Activated T-helper 1 cell treated with Interleukin-2 at 50 U/mL for 16 hours (primary cell): ENCODE data around the gene ATG16L2.
"Not testable (repeated sequence)": the region's sequence is repeated elsewhere in the genome, so short reads cannot be mapped to it uniquely, and the experiment has no call there.

Experiments used
- DNase-seq: peaks from one replicate; pipeline ENCODE4 v3.0.0-alpha.2; 2020; ENCODE audit warnings: low read depth

Gene ATG16L2

GRCh38 chr11:72806378-72806777 lies 7.8 kb upstream of the ATG16L2 start:
- DNase-seq = not testable (repeated sequence)

- DNase-seq = no peak
These were observed 7.1 kb upstream of the ATG16L2 start for GRCh38 chr11:72807021-72807693.

GRCh38 chr11:72807792-72808191 lies 6.4 kb upstream of the ATG16L2 start:
- no peak for DNase-seq

- no peak for DNase-seq
These were observed 5.8 kb upstream of the ATG16L2 start for GRCh38 chr11:72808331-72808798.

GRCh38 chr11:72811686-72812085 lies 2.5 kb upstream of the ATG16L2 start:
- DNase-seq = not testable (repeated sequence)

GRCh38 chr11:72812604-72812966 lies 1.6 kb upstream of the ATG16L2 start:
- no peak for DNase-seq

GRCh38 chr11:72812967-72813739 lies 1.1 kb upstream of the ATG16L2 start:
- DNase-seq = peak; percentile 33

- no peak for DNase-seq
These were observed 398 bp upstream of the ATG16L2 start for GRCh38 chr11:72813740-72814285.

GRCh38 chr11:72815110-72815618 lies 953 bp downstream of the ATG16L2 start:
- no peak for DNase-seq

GRCh38 chr11:72816404-72816990 lies 2.3 kb downstream of the ATG16L2 start:
- DNase-seq = no peak

GRCh38 chr11:72817966-72818365 lies 3.8 kb downstream of the ATG16L2 start:
- no peak for DNase-seq

- no peak for DNase-seq
These were observed 4.8 kb downstream of the ATG16L2 start for GRCh38 chr11:72818971-72819370.

- no peak for DNase-seq
These were observed 6.4 kb downstream of the ATG16L2 start for GRCh38 chr11:72820439-72821139.

- no peak for DNase-seq
These were observed 7.2 kb downstream of the ATG16L2 start for GRCh38 chr11:72821221-72821919.

GRCh38 chr11:72821920-72822799 lies 7.9 kb downstream of the ATG16L2 start:
- DNase-seq = peak; percentile 91

GRCh38 chr11:72823105-72823804 lies 9.0 kb downstream of the ATG16L2 start:
- DNase-seq = no peak

- DNase-seq = no peak
These were observed 9.8 kb downstream of the ATG16L2 start for GRCh38 chr11:72824020-72824419.

GRCh38 chr11:72824811-72825505 lies 10.7 kb downstream of the ATG16L2 start:
- DNase-seq = no peak

- DNase-seq = no peak
These were observed 11.4 kb downstream of the ATG16L2 start for GRCh38 chr11:72825661-72826060.
